GM19467 (cell line): ENCODE measurements around the gene FAM9C.

Experiments used
- ATAC-seq: cut with Tn5 transposase; IDR thresholded peaks from one replicate; pipeline ENCODE4 v1.9.1; 2021; ENCODE audit warnings: mild to moderate bottlenecking, moderate library complexity; ENCODE audit not compliant: unreplicated experiment

The FAM9C gene

DNA sequence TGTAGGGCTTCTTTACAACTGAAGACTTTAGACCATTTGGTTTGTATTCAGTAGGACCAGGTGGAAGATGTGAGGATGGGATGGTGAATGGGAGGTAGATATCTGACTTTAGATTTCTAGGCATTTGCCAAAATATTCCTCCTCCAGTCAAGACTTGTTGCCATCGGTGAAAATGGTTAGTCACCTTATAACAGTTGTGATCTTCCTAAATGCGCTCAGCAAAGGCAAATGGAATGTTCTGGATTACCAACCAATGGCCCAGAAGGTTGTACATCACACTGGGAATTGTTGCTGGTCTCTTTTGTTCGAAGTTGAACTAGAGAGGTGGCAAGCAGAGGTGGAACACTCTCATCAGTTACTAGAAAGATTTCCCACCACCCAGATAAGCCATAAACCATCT lies 35.6 kb downstream of the FAM9C start:
- ATAC-seq: no peak

DNA sequence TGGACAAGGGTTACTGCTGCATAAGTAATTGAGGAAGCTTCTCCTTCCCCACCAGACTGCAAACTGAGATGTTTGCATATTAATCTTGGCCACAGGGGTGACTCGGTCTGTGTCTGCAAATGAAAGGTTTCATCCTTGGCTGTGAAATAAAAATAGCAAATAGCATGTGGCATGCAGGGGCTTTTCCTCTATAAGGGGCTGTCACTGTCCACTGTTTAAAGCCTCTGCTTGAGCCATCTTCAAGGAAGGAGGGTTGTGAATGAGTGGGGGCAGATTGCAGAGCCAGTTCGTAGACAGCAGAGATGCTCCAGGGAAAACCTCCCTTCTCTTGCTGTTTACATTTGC lies 36.3 kb downstream of the FAM9C start:
- no peak for ATAC-seq

DNA sequence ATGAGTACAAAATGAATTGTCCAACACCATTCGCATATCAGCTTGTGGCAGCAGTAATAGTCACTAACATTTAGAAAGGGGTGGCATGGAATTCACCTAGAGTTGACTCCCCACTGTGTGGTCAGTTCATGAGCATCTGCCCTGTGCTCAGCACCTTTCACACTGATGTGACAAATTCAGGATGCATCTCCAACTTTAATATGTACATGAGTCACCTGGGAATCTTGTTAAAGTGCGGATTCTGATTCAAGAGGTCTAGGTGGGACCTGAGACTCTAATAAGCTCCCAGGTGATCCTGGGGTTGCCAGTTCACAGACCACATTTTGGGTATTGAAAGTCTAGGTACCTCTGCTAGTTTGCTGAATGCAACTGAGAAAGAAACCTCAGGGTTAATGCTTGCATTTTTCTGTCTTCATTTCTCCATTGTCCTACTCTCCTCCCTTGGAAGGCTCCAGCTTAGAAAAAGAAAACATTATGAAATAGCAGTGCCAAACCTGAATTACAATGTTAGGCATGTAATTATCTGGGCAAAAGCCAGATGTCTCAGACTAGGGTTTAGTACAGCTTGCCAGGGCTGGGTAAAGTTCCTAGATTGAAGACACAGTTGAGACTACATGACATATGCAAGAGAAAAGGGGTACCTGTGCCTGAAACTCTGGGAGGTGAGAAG lies 36.8 kb downstream of the FAM9C start:
- ATAC-seq: no peak

DNA sequence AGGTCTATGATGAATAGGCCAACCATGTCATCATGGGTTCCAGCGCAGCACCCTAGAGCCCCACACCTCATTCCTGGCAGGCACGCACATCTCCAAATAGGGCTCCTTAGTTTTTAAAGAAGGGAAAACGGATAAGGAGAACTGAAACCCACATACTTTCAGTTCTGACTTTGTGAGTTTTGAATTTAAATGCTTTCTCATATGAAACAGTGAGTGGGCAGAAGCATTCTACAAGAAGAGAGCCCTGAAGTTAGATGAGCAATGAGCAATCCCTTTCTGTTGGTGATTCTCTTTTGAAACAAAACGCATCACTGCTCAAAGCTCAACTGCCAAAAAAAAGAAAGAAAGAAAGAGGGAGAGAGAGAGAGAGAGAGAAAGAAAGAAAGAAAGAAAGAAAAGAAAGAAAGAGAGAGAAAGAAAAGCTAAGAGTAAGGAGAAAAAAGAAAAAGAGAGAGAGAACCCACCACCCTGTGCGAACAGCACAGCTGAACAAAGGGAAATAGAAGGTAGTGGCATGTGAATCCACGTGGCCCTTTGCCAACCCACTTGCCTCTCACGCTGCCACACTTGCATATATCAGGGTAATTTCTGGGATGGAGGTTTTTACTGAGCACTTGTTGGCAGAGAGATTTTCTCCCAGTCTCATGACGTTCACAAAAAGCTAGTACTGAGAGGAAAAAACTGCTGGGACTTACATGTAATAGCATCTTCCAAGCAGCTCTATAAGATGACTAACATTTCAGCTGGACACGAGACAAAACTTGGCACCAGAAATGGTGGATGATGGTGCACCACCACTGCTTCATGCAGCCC lies 38.6 kb downstream of the FAM9C start:
- ATAC-seq: peak; percentile 51

DNA sequence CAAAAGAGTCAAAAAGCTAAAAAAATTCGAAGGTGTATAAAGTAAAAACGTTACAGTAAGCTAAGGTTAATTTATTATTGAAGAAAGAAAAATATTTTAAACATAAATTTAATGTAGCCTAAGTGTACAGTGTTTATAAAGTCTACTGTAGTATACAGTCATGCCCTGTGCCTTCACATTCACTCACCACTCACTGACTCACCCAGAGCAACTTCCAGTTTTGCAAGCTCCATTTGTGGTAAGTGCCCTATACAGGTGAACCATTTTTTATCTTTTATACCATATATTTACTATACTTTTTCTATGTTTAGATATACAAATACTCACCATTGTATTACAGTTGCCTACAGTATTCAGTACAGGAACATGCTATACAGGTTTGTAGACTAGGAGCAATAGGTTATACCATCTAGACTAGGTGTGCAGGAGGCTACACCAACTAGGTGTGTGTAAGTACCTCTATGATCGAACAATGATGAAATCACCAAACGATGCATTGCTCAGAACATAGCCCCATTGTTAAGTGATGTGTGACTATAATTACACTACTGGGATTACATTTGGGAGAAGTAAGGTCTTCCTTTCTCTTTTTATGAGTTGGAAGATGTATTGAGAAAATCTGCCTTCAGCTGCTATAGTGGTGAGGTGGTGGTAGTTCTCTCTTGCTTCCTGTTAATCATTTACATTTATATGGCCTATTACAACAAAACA lies 42.3 kb downstream of the FAM9C start:
- no peak for ATAC-seq

DNA sequence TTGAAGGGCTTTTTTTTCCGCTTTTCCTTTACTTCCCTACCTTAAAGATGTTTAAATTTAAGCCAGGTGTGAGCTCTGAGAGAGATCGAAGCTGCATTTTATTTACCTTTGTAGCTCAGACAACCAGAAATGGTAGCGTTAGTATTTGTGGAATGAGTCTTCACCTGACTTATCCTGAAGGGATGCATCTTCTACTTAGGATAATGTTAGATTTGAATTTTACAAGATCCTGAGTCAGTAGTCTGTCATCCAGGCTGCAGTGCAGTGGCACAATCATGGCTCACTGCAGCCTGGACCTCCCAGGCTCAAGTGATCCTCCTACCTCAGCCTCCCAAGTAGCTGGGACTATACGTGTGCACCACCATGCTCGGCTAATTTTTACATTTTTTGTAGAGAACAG lies 43.3 kb downstream of the FAM9C start:
- no peak for ATAC-seq

DNA sequence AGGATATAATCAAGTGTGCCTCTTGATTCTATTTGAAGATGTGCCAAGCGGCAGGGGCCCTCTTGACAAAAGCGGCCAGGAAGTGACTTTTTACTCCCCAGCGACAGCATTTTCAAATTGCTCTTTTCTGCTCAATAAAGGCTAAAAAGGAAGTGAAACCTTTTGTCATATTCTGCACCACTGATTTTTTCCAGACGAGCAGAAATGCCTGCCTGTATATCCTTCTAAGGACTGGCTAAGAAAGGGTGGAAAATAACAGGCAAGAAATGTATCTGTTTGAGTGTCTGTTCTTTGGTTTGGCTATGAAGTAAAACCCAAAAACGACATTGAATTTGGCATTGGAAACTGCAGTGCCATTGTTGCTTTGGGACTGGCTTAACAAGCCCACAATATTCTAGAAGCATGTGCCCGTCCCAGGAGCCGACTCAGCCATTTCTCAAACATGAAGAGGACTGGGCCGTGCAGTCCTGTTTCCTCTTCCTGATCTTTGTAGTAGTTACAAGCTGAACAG lies 44.1 kb downstream of the FAM9C start:
- peak; percentile 37 for ATAC-seq

DNA sequence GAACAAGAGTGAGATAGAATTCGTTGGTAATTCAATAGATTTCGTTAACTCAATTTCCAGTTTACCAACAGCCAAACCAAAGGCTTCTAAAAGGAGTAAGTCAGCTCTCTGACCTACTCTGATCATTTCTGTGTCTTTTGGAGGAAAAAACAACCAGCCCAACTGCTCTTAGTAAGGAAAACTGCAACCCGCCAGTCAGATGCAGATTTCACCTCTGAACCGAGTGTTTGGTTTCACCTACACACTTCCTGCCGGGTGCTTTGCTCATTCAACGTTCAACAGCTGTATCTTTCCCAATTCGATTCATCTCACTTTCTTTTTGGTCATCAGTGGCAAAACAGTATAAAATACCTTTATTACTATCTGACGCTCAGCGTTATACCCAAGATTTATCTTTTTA lies 45.0 kb downstream of the FAM9C start:
- ATAC-seq: peak; percentile 65

DNA sequence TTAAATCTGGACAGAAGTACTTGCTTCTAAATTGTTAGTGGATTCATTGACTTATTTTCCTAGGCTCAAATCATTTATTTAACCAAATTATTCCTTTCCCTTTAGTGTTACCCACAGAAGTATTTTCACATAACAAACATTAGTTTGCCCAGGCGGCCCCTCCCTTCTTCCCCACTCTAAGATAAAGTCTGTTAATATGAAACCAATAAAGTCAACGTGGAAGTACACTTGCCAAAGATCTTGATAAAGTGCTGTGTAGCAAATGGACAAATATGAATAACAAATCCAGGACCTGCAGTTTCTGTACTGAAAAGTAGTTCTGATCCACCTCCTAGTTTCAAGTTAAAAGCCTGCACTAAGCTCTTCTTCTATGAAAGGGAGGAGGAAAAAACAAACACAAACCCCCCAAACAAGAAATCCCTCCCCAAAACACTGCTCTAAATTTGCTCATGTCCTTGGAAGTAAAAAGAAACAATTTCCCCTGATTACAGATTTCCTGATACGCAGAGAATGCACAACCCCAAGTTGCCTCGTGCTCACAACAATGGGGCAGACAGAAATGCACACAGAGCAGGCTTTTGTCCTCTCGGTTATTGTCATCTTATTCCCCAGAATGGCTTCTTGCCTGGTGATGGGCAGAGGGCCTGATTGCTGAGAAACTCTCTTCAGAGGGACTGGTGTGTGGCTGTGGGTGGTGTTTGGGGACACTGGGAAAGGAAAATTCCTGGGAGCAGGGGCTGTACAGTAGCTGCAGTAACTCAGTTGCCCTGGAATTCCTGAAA lies 46.3 kb downstream of the FAM9C start:
- ATAC-seq: no peak

DNA sequence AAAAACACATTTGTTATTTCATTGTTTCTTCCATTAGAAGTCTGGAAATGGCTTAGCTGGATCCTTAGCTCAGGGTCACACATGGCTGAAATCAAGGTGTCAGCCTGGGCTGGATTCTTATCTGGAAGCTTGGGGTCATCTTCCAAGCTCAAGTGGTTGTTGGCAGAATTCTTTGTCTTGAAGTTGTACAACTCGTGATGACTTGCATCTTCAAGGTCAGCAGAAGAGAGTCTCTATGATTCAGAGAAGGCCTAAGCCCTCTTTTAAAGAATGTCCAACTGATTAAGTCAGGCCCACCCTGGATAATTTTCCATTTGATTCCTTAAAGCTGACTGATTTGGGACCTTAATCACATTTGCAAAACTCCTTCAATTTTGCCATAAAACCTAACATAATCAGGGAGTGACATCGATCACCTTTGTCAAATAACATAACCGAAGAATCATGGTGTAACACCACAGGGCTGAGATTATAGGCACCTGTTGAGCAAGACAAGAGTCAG lies 47.4 kb downstream of the FAM9C start:
- no peak for ATAC-seq

DNA sequence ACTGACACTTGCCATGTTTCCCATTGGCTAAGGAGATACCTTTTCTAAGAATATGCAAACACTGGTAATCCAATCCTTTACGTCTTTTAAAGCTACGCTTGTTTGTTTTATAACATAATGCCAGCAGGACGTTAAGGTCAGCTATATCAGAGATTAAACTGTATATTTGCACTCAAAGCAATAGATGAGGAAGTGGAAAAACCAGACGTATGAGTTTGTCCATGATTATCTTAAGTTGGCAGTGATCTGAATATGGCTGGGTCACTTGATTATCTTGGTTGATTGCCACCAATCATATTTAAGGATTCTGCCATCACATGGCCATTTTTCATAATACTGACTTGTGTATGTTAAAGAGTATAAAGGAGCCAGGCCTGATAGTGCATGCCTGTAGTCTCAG lies 50.1 kb downstream of the FAM9C start:
- no peak for ATAC-seq

DNA sequence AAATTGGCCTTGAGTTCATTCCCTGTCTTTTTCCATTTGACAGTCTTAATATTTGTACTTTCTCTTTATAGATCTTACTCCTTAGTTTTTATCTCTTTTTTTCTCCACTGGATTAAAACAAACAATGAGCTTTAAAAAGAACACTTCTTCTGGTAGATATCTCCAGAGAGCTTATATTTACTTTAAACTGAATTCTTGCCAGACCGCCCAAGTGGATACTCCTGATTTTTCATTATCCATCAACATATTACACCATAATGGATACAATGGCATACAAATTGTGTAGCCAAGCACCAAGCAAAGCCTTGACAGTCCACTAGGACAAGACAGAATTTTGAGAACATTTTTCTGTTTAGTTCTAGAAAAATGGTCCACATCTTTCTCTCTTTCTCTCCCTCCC lies 50.6 kb downstream of the FAM9C start:
- no peak for ATAC-seq

DNA sequence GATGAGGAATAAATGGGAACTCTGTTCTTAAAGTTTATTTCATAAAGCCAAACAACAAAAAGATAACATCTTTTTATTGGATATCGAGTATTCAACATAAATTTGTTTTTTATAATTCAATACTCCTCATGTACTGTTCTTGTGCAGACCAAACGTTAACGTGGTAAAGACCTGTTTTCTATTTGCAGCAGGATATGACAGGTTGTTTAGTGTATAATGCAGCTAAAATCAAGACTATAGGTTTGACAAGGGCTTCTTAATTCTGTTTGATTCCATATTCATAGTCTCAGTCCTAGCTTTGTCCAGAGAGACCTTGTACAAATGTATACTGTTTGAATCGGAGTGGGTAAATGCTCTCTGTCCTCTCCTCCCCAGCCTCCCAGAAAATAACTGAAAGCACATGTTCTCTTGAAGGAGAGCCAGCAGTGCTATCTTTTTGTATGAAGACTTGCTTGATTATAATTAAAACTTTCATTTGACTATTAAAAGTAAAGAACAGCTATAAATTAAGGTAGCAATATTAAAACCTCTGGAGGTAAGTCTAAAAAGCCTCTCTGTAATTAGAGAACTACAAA lies 51.8 kb downstream of the FAM9C start:
- ATAC-seq: no peak

DNA sequence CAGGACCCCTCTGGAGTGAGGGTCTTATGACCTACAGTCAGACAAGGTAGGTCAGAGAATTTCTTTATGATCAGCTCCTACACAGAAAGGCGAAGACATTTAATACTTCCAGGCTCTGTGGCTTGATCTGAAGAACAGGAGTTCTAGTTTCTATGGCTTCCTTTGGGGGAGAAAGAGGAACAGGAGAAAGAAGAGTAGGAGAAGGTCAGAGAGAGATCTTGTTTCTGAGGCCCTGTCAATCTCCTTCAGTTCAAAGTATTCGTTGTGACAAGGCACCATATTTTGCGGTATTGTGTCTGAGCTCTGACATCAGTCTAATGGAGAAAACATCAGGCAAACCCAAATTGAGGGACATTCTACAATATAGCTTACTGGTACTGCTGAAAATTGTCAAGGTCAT lies 52.8 kb downstream of the FAM9C start:
- ATAC-seq: no peak

DNA sequence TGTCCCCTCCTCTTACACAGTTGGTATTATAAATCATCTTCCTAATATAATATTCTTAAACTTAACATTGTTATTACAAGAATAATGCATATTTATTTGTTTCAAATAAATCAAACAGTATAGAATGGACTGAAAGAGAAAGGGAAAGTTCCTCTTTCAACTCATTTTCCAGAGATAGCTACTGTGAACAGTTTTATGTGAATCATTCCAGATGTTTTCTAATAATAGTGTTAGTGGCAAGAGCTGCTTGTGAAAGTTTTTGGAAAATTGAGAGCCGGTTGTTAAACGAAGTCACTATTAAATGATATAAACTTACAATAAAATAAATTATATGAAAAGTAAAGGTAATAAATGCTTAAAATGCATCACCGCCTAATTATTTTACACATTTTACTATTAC lies 55.0 kb downstream of the FAM9C start:
- no peak for ATAC-seq

DNA sequence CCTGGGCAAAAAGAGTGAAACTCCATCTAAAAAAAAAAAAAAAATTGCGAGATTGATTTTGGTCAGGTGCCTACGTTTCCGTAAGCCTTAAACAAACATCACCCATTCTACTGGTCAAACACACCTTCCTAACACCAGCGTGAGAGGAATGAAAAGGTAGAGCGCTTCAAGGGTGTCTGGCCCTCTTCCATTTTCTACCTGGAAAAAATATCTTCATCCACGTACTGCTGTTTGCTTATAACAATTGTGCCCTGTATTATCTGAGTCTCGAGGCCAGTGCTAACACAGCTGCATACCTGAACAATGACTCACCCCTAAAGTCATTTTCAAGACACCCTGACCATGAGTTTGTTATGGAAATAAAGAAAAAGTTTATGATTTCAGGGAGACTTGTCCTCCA lies 55.6 kb downstream of the FAM9C start:
- no peak for ATAC-seq

DNA sequence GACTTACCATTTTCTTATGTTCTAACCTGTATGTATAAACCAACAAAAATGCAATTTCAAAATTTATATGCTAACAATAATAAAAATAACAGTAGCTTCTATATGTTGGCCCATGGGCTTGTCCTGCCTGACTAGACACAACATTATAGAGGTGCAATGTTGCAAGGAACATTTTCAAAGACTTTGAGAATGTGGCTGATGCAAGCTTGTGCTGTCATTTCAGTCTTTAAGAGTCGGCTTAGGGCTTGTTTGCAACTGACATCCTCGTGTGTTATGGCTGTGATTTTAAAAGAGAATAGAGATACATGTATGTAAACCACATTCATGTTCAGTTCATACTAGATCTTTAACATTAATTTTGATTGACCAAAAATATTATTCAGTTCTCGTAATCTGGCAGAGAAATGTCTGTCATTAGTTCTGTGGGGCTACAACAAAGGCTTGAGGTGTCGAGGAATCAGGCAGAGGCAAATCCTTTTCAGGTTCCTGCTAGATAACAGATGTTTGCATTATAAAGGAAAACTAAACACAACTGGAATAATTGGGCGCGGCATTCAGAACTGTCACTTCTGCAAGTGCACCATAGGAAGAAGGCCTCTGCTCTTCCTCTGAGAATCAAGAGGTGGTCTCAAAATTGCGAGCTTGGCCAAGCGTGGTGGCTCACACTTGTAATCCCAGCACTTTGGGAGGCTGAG lies 56.4 kb downstream of the FAM9C start:
- no peak for ATAC-seq

DNA sequence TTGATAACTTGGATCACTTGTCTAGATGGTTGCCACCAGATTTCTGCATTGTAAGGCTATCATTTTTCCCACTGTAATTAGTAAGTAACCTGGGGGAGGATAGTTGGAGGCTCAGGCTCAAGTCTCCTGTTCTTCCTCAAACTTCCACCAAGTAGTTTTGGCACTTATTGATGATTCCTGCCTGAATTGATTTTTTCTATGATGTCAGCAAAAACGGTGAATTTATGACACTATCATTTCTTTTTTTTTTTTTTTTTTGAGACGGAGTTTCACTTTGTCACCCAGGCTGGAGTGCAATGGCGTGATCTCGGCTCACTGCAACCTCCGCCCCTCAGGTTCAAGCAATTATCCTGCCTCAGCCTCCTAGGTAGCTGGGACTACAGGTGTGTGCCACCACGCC lies 57.1 kb downstream of the FAM9C start:
- ATAC-seq: no peak

DNA sequence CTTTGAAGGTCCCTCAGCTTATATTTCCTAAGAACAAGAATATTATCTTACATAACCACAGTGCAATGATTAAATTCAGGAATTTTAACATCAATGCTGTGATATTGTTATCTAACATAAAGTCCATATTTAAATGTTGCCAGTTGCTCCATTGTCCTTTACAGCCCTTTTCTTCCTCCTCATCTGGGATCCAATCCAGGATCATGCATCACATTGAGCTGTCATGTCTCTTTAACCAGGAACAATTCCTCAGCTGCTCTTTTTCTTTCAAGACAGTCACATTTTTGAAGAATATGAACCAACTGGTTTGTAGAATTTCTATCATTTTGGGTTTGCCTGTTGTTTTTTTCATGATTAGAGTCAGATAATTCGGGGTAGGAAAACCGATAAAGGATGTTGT lies 57.5 kb downstream of the FAM9C start:
- ATAC-seq: no peak

DNA sequence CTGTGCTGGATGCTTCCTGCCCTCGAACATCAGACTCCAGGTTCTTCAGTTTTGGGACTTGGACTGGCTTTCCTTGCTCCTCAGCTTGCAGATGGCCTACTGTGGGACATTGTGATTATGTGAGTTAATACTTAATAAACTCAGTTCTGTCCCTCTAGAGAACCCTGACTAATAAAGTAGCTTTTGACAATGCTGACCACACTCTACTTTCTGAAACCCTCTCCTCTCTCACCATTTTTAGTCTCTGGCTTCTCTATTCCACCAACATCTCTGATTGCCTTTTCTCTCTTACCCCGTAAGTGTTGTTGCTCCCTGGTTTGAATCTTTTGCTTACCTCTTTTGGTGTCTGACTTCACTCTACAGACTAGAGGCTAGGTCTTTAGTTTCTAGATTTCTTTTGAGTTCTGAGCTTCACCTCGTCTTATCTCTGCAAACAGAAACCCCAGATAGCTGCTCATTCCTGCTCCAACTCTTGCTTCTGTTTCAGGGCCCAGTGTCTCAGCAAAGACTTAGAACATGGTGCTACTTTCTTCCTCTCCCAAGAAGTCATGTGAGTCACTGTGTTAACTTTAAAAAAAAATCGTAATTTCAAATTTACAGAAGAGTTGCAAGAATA lies 58.1 kb downstream of the FAM9C start:
- ATAC-seq: peak; percentile 30
